Vagina (tissue), 2 donors: ENCODE data around the gene PNMT. TPM values are rescaled to one million over a fixed set of nuclear protein-coding genes. Genes with fewer than 3 reads are reported as not detected.

ENCODE experiments used
- DNase-seq, 2 donors: peaks; one replicate each; pipeline ENCODE4 v3.0.0-alpha.2; 2017; ENCODE audit errors: extremely low spot score in 2 of 2
- H3K27ac ChIP-seq: fragments of 200-600 bp; sonication (generic); one replicate; pipeline ENCODE4 v1.5.1; 2019
- H3K27me3 ChIP-seq: fragments of 200-600 bp; sonication (generic); one replicate; pipeline ENCODE4 v1.5.1; 2019
- H3K36me3 ChIP-seq, 2 donors: fragments of 200-600 bp; sonication (generic); one replicate each; pipeline ENCODE4 v1.5.1; 2017 to 2019
- H3K4me1 ChIP-seq: fragments of 200-600 bp; sonication (generic); one replicate; pipeline ENCODE4 v1.5.1; 2019
- H3K4me3 ChIP-seq, 2 donors: fragments of 200-600 bp; sonication (generic); 1 replicate in 1 of 2; 2 replicates in 1 of 2; pipeline ENCODE4 v1.5.1; 2016 to 2019
- H3K9me3 ChIP-seq: fragments of 200-600 bp; sonication (generic); one replicate; pipeline ENCODE4 v1.5.1; 2019
- POLR2A ChIP-seq, 2 donors: fragments of 450-650 bp; IDR thresholded peaks; one replicate each; pipeline ENCODE4 v1.6.1; 2017; ENCODE audit warnings: antibody characterized with exemption in 2 of 2, mild to moderate bottlenecking in 2 of 2, moderate library complexity in 2 of 2
- POLR2AphosphoS5 ChIP-seq, 2 donors: sonication (generic); formaldehyde crosslinking; IDR thresholded peaks; one replicate each; pipeline ENCODE4 v1.9.0; 2017; ENCODE audit warnings: antibody characterized with exemption in 2 of 2, mild to moderate bottlenecking in 2 of 2, low read depth in 1 of 2; ENCODE audit not compliant: insufficient read depth in 1 of 2
- intact Hi-C: fragments of 100-400 bp; cut with DNase I; formaldehyde crosslinking; loops from one replicate; pipeline ENCODE4 v1.15.1; 2023
- total RNA-seq: library from RNA; depleted of rRNA; stranded (reverse); fragments of >200 nt; gene quantifications from one replicate; pipeline ENCODE4 v1.2.3, GENCODE V29; 2016
- TF ChIP-seq, protein P1 (sequence below), 3 experiments: fragments of 450-650 bp in 2 of 3; fragments of 200-600 bp in 1 of 3; sonication (generic) in 1 of 3; IDR thresholded peaks; one replicate each; pipeline ENCODE4 v1.5.1; 2017 to 2019; ENCODE audit warnings: antibody characterized with exemption in 3 of 3, mild to moderate bottlenecking in 2 of 3, moderate library complexity in 2 of 3

The PNMT gene
- total RNA-seq, 1 donor from 2014 or later: 5.6 TPM

DNA sequence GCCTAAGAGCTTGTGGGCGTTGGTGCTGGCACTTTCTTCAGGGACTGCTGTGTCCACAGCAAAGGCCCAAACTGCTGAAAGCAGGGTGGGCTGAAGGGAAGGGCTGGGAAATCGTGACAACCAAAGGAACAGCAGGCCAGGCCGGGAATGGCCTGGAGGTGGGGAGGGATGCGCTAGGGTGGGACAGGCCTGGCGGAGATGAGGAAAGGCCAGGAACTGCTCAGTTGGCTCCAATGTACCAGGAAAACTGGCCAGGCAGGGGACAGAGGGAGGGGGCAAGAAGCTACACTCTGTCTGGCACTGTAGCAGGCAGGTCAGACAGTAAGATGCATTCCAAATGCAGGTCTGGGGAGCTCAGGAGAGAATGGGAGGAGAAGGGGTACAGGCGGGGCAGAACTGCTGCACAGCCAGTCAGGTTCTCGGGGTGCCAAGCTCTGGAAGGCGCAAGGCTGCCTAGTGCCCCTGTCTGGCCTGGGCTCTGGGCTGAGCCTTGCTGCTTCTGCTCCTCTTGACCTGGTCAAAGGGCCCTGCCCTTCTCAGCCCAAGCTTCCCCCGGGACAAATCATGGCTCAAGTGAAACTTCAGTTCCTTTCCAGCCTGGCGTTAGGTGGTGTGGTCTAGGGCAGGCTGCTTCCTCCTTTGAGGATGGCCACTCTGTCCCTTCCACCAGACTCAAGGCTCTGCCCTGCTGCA lies 7.3 kb downstream of the PNMT start:
- H3K4me3 ChIP-seq: no peak overlapping the region
- H3K36me3 ChIP-seq: peaks cover 0 to 4% of the 10 kb centered on the region in 2 donors
- no peaks in the 10 kb centered on the region for H3K27me3 ChIP-seq
- H3K4me1 ChIP-seq: peaks cover 38% of the 10 kb centered on the region
- no peaks in the 10 kb centered on the region for H3K9me3 ChIP-seq
- intact Hi-C loops: no loop called here
- TF ChIP-seq POLR2A (IDR thresholded peaks at IDR 0.05) (no peak), POLR2AphosphoS5 (IDR thresholded peaks at IDR 0.05; ENCODE audit: insufficient read depth in 1 of 2, low read depth in 1 of 2) (no peak)
- TF ChIP-seq, protein P1, sequence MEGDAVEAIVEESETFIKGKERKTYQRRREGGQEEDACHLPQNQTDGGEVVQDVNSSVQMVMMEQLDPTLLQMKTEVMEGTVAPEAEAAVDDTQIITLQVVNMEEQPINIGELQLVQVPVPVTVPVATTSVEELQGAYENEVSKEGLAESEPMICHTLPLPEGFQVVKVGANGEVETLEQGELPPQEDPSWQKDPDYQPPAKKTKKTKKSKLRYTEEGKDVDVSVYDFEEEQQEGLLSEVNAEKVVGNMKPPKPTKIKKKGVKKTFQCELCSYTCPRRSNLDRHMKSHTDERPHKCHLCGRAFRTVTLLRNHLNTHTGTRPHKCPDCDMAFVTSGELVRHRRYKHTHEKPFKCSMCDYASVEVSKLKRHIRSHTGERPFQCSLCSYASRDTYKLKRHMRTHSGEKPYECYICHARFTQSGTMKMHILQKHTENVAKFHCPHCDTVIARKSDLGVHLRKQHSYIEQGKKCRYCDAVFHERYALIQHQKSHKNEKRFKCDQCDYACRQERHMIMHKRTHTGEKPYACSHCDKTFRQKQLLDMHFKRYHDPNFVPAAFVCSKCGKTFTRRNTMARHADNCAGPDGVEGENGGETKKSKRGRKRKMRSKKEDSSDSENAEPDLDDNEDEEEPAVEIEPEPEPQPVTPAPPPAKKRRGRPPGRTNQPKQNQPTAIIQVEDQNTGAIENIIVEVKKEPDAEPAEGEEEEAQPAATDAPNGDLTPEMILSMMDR (IDR thresholded peaks at IDR 0.05): no peak
- H3K27ac ChIP-seq: no peak overlapping the region
- no peak for DNase-seq

DNA sequence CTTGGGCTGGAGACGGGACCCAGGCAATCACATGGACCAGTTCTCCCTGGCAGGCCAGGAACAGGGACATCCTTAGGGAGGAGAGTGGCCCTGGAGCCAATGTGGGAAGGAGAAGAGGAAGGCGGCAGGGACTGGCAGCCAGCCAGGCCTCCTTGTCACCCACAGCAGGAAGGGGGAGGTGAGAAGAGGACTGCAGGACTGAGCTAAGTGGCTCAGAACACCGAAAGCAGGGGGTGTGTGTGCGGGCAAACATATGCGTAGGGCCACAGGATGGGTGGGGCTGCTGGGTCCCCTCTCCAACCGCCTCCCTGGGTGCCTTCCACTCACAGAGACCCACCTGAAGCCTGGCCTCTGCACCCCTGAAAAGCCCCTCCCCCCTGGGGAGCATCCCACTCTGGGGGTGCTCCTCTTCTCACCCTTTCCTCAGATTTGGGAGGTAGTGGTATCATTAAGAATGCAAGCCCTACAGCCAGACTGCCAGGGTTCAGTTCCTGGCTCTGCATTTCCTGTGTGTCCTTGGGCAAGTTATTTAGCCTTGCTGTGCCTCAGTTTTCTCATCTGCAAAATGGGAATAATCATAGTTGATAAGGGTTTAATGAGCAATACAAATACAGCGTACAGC lies 8.1 kb downstream of the PNMT start:
- no peak for DNase-seq
- H3K4me1 ChIP-seq: peaks cover 37% of the 10 kb centered on the region

DNA sequence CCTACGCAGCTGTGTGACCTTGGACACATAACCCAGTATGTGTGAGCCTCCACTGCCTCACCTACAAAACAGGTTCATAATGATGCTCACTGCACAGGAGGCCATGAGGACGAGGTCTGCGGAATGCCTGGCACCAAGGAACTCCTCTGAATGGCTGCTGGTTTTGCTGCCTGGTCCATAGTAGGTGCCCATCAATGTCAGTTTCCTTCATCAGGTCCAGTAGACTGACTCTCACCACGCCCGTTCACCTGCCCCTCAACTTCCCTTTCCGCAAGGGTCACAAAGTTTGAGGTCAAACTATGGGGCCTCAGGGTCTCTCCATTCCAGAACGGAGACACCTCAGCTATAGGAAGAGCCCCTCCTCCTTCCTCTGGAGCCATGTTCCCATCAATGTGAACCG lies 8.8 kb downstream of the PNMT start:
- DNase-seq: no peak
- Histone ChIP-seq H3K4me3 (no peak overlapping the region), H3K27me3 (no peaks in the 10 kb centered on the region), H3K9me3 (no peaks in the 10 kb centered on the region), H3K36me3 (peaks cover 0 to 4% of the 10 kb centered on the region in 2 donors), H3K27ac (no peak overlapping the region), H3K4me1 (peaks cover 30% of the 10 kb centered on the region)
- intact Hi-C loops: no loop called here
- TF ChIP-seq, protein P1 (IDR thresholded peaks at IDR 0.05): no peak
- TF ChIP-seq POLR2AphosphoS5 (IDR thresholded peaks at IDR 0.05; ENCODE audit: insufficient read depth in 1 of 2, low read depth in 1 of 2): no peak
- no peak for TF ChIP-seq POLR2A (IDR thresholded peaks at IDR 0.05)

More for the DNA sequence above, 8.1 kb downstream of the PNMT start:
- Histone ChIP-seq H3K27me3 (no peaks in the 10 kb centered on the region), H3K4me3 (no peak overlapping the region), H3K27ac (no peak overlapping the region), H3K36me3 (peaks cover 0 to 4% of the 10 kb centered on the region in 2 donors), H3K9me3 (no peaks in the 10 kb centered on the region)
- TF ChIP-seq, protein P1 (IDR thresholded peaks at IDR 0.05): no peak
- TF ChIP-seq POLR2A (IDR thresholded peaks at IDR 0.05) (no peak), POLR2AphosphoS5 (IDR thresholded peaks at IDR 0.05; ENCODE audit: insufficient read depth in 1 of 2, low read depth in 1 of 2) (no peak)
- intact Hi-C loops: no loop called here

DNA sequence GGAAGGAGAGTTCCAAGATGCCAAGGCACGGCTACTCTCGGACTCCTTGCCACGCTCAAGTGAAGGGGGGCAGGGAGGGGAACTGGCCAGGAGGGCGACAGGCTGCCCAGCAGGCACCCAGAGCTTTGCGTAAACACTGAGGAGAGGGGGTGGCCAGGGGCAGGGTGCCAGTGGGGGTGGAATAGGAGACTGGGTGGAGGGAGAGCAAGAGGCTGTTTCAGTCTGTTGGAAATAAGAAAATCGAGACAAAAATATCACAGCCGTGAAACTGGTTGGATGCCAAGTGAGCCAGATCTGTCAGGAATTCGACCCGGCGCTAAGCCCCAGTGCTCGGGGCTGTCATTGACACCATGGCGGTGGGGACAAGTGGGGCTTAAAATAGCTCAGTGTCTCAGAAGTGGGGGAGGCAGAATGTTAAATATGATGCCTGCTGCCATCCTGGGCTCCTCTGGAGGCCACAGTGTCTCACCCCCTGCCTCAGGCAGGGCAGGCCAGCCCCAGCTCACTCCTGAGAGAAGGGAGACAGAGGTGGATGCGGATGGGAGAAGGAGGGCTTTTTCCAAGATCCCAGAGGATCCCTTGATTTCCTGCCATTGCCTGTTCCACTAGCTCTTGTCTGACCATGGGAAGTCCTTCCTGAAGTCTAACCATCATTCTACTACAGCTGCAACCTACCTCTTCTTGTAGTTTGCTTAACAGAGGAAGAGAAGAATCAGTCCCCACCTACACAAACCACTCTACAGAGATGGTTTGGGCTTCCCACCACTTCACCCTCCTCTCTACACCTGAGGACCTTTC lies 9.5 kb downstream of the PNMT start:
- DNase-seq: no peak
- H3K36me3 ChIP-seq: peaks cover 0 to 4% of the 10 kb centered on the region in 2 donors
- peaks cover 26% of the 10 kb centered on the region for H3K4me1 ChIP-seq
- no peaks in the 10 kb centered on the region for H3K9me3 ChIP-seq
- no peak overlapping the region for H3K4me3 ChIP-seq
- H3K27me3 ChIP-seq: no peaks in the 10 kb centered on the region
- TF ChIP-seq, protein P1 (IDR thresholded peaks at IDR 0.05): no peak
- TF ChIP-seq POLR2AphosphoS5 (IDR thresholded peaks at IDR 0.05; ENCODE audit: insufficient read depth in 1 of 2, low read depth in 1 of 2) (no peak), POLR2A (IDR thresholded peaks at IDR 0.05) (no peak)
- H3K27ac ChIP-seq: no peak overlapping the region
- intact Hi-C loops: no loop called here
